ENCODE results near the gene DNAJB9.

DNA sequence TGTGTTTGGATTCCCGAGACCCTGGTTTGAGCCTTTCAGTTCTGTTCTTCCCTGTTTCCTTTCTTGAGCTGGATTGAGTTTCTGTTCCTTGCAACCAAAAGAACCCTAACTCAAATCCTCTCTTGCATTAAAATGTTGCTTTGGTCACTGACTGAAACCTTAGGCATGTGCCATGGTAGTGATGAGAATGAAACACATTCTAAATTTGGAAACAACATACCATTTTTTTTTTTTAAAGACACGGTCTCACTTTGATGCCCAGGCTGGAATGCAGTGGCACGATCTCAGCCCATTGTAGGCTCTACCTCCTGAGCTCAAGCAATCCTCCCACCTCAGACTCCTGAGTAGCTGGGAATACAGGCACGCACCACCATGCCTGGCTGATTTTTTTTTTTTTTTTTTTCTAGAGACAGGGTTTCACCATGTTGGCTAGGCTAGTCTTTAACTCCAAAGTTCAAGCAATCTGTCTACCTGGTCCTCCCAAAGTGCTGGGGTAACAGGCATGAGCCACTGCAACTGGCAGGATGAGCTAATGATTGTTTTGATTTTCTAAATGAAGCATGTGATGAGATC, 8.5 kb upstream of the DNAJB9 start:
- TF ChIP-seq, protein P1, sequence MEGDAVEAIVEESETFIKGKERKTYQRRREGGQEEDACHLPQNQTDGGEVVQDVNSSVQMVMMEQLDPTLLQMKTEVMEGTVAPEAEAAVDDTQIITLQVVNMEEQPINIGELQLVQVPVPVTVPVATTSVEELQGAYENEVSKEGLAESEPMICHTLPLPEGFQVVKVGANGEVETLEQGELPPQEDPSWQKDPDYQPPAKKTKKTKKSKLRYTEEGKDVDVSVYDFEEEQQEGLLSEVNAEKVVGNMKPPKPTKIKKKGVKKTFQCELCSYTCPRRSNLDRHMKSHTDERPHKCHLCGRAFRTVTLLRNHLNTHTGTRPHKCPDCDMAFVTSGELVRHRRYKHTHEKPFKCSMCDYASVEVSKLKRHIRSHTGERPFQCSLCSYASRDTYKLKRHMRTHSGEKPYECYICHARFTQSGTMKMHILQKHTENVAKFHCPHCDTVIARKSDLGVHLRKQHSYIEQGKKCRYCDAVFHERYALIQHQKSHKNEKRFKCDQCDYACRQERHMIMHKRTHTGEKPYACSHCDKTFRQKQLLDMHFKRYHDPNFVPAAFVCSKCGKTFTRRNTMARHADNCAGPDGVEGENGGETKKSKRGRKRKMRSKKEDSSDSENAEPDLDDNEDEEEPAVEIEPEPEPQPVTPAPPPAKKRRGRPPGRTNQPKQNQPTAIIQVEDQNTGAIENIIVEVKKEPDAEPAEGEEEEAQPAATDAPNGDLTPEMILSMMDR (IDR thresholded peaks at IDR 0.05; ENCODE audit: low read length) = no peak
- no peak for TF ChIP-seq EZH2 (IDR thresholded peaks at IDR 0.05; ENCODE audit: borderline replicate concordance, low read length)
